ENCODE results near the gene MPI. TPM values are rescaled to one million over a fixed set of nuclear protein-coding genes. Genes with fewer than 3 reads are reported as not detected.
"Not testable (repeated sequence)": the region's sequence is repeated elsewhere in the genome, so short reads cannot be mapped to it uniquely, and the experiment has no call there.

Gene MPI
- total and polyA plus RNA-seq, 2 donors (not counting 3 experiments of a cell fraction or from before 2014, with no cell fraction given): 36.3 to 69.3 TPM

GRCh38 chr15:74893627-74894026 is 3.8 kb downstream of the MPI start:
- Histone ChIP-seq H3K27me3 (ENCODE audit: control insufficient read depth in 2 of 2, insufficient read depth in 2 of 2, low read length in 2 of 2) (no peaks in the 10 kb centered on the region), H3K27ac (ENCODE audit: insufficient read depth, low read depth, low read length) (no peak overlapping the region), H3K4me2 (ENCODE audit: insufficient read depth, low read length) (no peak overlapping the region), H3K36me3 (ENCODE audit: control insufficient read depth in 2 of 2, extremely low read depth in 1 of 2, insufficient read depth in 2 of 2, low read length in 2 of 2) (peaks cover 0 to 12% of the 10 kb centered on the region in 2 experiments), H3K79me2 (ENCODE audit: control insufficient read depth, insufficient read depth, low read length) (peaks cover 6% of the 10 kb centered on the region), H3K9me1 (replicated peaks; ENCODE audit: control insufficient read depth, extremely low read depth, insufficient read depth, low read length) (no peaks in the 10 kb centered on the region), H3K4me1 (ENCODE audit: control insufficient read depth, extremely low read depth, insufficient read depth, low read length) (peaks cover 12% of the 10 kb centered on the region), H3K4me3 (replicated peaks in 1 of 3; ENCODE audit: insufficient read depth in 1 of 3, low read depth in 1 of 3, low read length in 3 of 3) (no peak overlapping the region), H3K9me3 (replicated peaks; ENCODE audit: control insufficient read depth, insufficient read depth, low read length) (no peaks in the 10 kb centered on the region), H2AFZ (ENCODE audit: low read depth, low read length) (no peak overlapping the region), H4K20me1 (replicated peaks; ENCODE audit: control insufficient read depth, extremely low read depth, insufficient read depth, low read length) (no peaks in the 10 kb centered on the region), H3K9ac (replicated peaks; ENCODE audit: extremely low read depth, insufficient read depth, low read length) (no peak overlapping the region)
- dilution Hi-C loops (cut with MboI; ENCODE audit: extremely low pct_ligation_motif_present, low sequenced_read_pairs) (no loop called here), intact Hi-C loops (cut with micrococcal nuclease) (no loop called here)
- DNase-seq (ENCODE audit: low read depth, low spot score): no peak
- TF ChIP-seq POLR2AphosphoS5 (IDR thresholded peaks at IDR 0.05; ENCODE audit: insufficient read depth, low read depth, low read length) (no peak), FOS (IDR thresholded peaks at IDR 0.05; ENCODE audit: borderline replicate concordance, insufficient read depth, low read length) (no peak), MYC (IDR thresholded peaks at IDR 0.05; ENCODE audit: low read depth, low read length) (no peak), CTCF (IDR thresholded peaks at IDR 0.05; ENCODE audit: extremely low read depth in 1 of 2, insufficient read depth in 1 of 2, low read depth in 1 of 2, low read length in 2 of 2) (no peak), MAX (IDR thresholded peaks at IDR 0.05; ENCODE audit: insufficient read depth, insufficient read length) (no peak), GATA2 (IDR thresholded peaks at IDR 0.05; ENCODE audit: insufficient read depth, insufficient read length, low read depth, low read length) (no peak), POLR2A (IDR thresholded peaks at IDR 0.05; ENCODE audit: low read depth, low read length) (no peak), JUN (IDR thresholded peaks at IDR 0.05; ENCODE audit: borderline replicate concordance, insufficient read depth, insufficient read length, low read depth) (no peak)
- POLR2A ChIA-PET: no interaction called here
- BruUV-seq (replicated peaks): no TSS peak
- FAIRE-seq: no peak
- CTCF ChIA-PET: interaction anchor here (0.5 to 2.8 kb wide), 3 partner anchors 8 to 20 kb away, joined by 3 to 17 read pairs (median 6); partner anchors contain the start of gene FAM219B

GRCh38 chr15:74894383-74894782 is 4.5 kb downstream of the MPI start:
- BruUV-seq (replicated peaks); H3K9me3 ChIP-seq (replicated peaks; ENCODE audit: control insufficient read depth, insufficient read depth, low read length); H3K27ac ChIP-seq (ENCODE audit: insufficient read depth, low read depth, low read length); H3K9me1 ChIP-seq (replicated peaks; ENCODE audit: control insufficient read depth, extremely low read depth, insufficient read depth, low read length); H2AFZ ChIP-seq (ENCODE audit: low read depth, low read length); H3K79me2 ChIP-seq (ENCODE audit: control insufficient read depth, insufficient read depth, low read length); FAIRE-seq; H3K4me2 ChIP-seq (ENCODE audit: insufficient read depth, low read length); dilution Hi-C loops (cut with MboI; ENCODE audit: extremely low pct_ligation_motif_present, low sequenced_read_pairs); H4K20me1 ChIP-seq (replicated peaks; ENCODE audit: control insufficient read depth, extremely low read depth, insufficient read depth, low read length); DNase-seq (ENCODE audit: low read depth, low spot score); H3K27me3 ChIP-seq (ENCODE audit: control insufficient read depth in 2 of 2, insufficient read depth in 2 of 2, low read length in 2 of 2); intact Hi-C loops (cut with micrococcal nuclease); H3K9ac ChIP-seq (replicated peaks; ENCODE audit: extremely low read depth, insufficient read depth, low read length); H3K4me1 ChIP-seq (ENCODE audit: control insufficient read depth, extremely low read depth, insufficient read depth, low read length); H3K4me3 ChIP-seq (replicated peaks in 1 of 3; ENCODE audit: insufficient read depth in 1 of 3, low read depth in 1 of 3, low read length in 3 of 3): not testable (repeated sequence)
- POLR2A ChIA-PET: interaction anchor here (0.7 kb wide), 2 partner anchors 121 to 231 kb away, joined by 3 to 6 read pairs; no protein-coding TSS in a partner anchor
- peaks cover 0 to 12% of the 10 kb centered on the region in 2 experiments for H3K36me3 ChIP-seq (ENCODE audit: control insufficient read depth in 2 of 2, extremely low read depth in 1 of 2, insufficient read depth in 2 of 2, low read length in 2 of 2)
- CTCF ChIA-PET: interaction anchor here (1.6 kb wide), 1 partner anchor 12 kb away, joined by 6 read pairs; the partner anchor contains the start of gene FAM219B
